ENCODE results near the gene HID1.

The HID1 gene

DNA sequence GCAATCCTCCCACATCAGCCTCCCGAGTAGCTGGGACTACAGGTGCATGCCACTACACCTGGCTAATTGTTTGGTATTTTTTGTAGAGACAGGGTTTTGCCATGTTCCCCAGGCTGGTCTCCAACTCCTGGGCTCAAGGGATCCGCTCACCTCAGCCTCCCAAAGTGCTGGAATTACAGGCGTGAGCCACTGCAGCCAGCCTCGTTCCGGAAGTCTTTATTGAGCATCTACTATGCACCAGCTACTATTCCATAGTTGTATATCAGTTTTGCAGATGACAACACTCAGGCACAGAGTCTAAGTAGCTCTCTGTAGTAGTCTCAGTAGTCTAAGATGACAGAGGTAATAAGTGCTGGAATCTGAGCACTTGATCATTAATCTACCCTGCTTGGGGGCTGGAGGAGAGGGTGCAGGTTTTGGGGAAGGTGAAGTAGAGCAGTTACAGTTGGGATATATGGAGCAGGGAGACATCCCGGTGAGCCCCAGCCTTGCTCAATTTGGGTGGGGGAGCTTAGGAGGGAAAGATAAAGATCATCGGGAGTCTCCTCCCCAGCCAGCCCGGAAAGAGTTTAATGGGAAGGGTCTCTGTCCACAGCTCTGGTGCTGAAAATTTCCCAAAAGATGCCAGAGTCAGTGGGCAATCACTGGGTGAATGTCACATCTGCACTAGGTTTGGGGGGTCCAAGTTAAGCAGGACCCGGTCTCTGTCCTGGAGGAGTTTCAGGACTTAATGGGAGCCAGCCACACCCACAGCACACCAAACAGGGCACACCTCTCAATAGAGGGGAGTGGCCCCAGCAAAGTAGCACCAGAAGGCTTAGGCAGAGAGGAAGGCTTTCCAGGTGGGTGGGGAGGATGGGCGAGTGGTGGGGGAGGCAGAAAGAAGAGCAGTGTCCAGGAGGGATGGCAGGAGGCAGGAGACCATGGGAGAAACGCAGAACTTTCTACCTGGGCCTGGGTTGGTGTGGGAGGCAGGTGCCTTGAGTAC, 35.2 kb downstream of the HID1 start:
- Histone ChIP-seq H3K4me1 (ENCODE audit: low read length) (no peaks in the 10 kb centered on the region), H3K9me3 (replicated peaks; ENCODE audit: insufficient read depth, low read length) (no peaks in the 10 kb centered on the region), H3F3A (ENCODE audit: insufficient read depth, low read length) (no peaks in the 10 kb centered on the region), H4K20me1 (ENCODE audit: insufficient read depth, low read length) (no peaks in the 10 kb centered on the region), H2AFZ (ENCODE audit: low read length) (no peak overlapping the region), H3K79me2 (ENCODE audit: low read length) (no peaks in the 10 kb centered on the region), H3K9me2 (replicated peaks; ENCODE audit: insufficient read depth, low read length) (no peaks in the 10 kb centered on the region), H3K27me3 (replicated peaks; ENCODE audit: insufficient read depth, low read length) (peaks cover 91% of the 10 kb centered on the region), H3K4me2 (ENCODE audit: low read depth, low read length) (no peak overlapping the region), H3K36me3 (replicated peaks; ENCODE audit: insufficient read depth, low read length) (no peaks in the 10 kb centered on the region), H3K4me3 (ENCODE audit: low read length) (no peak overlapping the region), H3K9ac (ENCODE audit: low read length) (no peak overlapping the region), H3K27ac (ENCODE audit: low read length) (no peak overlapping the region)
- TF ChIP-seq EZH2 (optimal IDR thresholded peaks at IDR 0.05; ENCODE audit: low read depth, low read length): no peak
- no peak for DNase-seq

DNA sequence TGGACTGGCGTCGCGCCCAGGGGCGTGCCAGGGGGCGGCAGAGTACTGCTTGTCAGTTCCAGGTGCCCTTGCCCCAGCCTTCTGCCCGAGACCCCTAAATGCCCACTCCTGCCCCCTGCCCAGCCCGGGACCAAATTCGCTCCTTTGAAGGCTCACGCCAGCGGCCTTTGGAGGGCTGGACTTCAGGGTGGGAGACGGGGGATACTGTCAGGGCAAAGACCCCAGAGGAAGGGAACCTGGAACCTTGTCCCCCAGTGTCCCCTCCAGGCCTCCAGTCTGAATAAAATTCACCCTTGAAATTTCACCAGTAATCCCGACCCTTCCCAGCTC, 36.1 kb downstream of the HID1 start:
- H3K36me3 ChIP-seq (replicated peaks; ENCODE audit: insufficient read depth, low read length): no peaks in the 10 kb centered on the region
- DNase-seq: no peak
- no peaks in the 10 kb centered on the region for H3K79me2 ChIP-seq (ENCODE audit: low read length)
- no peaks in the 10 kb centered on the region for H3K4me1 ChIP-seq (ENCODE audit: low read length)
- no peaks in the 10 kb centered on the region for H3K9me2 ChIP-seq (replicated peaks; ENCODE audit: insufficient read depth, low read length)
- H3K9me3 ChIP-seq (replicated peaks; ENCODE audit: insufficient read depth, low read length): no peaks in the 10 kb centered on the region
- TF ChIP-seq EZH2phosphoT487 (IDR thresholded peaks at IDR 0.05; ENCODE audit: low read length): no peak
- TF ChIP-seq CTCF (IDR thresholded peaks at IDR 0.05; ENCODE audit: low read length): no peak
- TF ChIP-seq EZH2 (optimal IDR thresholded peaks at IDR 0.05; ENCODE audit: low read depth, low read length): no peak
- no peak overlapping the region for H2AFZ ChIP-seq (ENCODE audit: low read length)
- no peak overlapping the region for H3K27ac ChIP-seq (ENCODE audit: low read length)
- no peaks in the 10 kb centered on the region for H4K20me1 ChIP-seq (ENCODE audit: insufficient read depth, low read length)
- H3K4me3 ChIP-seq (ENCODE audit: low read length): no peak overlapping the region
- H3K9ac ChIP-seq (ENCODE audit: low read length): no peak overlapping the region
- no peaks in the 10 kb centered on the region for H3F3A ChIP-seq (ENCODE audit: insufficient read depth, low read length)
- H3K27me3 ChIP-seq (replicated peaks; ENCODE audit: insufficient read depth, low read length): peaks cover 91% of the 10 kb centered on the region
- no peak overlapping the region for H3K4me2 ChIP-seq (ENCODE audit: low read depth, low read length)

DNA sequence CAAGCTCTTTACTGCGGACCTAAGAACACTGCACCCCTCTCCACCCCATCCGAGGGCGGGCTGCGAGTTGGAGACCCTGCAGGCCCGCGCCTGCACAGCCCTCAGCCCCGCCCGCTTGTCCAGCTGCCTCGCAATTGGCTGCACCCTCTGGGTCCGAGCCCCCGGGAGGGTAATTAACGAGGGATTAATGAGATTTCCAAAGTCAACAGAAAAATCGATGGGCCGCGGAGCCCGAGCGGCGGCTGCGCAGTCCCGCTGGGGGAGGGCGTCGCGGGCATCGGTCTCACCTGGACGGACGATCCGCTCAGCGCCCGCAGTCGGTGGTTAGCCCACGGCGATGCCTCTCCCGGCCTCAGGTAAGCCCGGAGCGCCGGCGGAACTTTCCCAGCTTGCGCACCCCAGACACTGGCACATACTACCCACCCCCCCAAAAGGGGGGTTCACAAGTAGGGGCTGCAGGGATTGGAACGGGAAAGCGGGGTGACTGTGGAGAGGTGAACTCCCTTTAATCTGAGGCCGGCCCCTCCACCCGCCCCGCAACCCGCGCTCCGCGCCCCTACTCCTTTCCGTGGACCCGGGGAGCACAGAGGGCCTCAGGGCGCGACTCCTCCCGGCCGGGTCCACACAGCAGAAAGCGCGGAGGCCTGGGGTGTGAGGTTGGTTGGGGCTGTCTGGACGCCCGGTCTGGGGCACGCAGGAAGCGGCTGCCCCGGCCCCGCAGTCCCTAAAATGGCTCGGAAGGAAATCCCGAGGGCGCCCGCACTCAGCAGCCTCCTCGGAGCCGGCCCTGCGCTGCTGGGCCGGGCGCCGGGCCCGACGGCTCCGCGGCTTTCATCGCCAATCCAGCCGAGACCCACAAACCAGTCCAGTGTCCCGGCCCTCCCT, 36.7 kb downstream of the HID1 start, which contains the start of gene OTOP3:
Gene OTOP3 (plus strand): TSS at position 314 of the 885 bp plus-strand sequence. CDS start 24 bp downstream, at position 338.
- no peaks in the 10 kb centered on the region for H3K9me3 ChIP-seq (replicated peaks; ENCODE audit: insufficient read depth, low read length)
- no peaks in the 10 kb centered on the region for H3K9me2 ChIP-seq (replicated peaks; ENCODE audit: insufficient read depth, low read length)
- TF ChIP-seq CTCF (IDR thresholded peaks at IDR 0.05; ENCODE audit: low read length) (no peak), EZH2phosphoT487 (IDR thresholded peaks at IDR 0.05; ENCODE audit: low read length) (no peak), EZH2 (optimal IDR thresholded peaks at IDR 0.05; ENCODE audit: low read depth, low read length) (peak; percentile 60)
- H3K9ac ChIP-seq (ENCODE audit: low read length): no peak within 1 kb of the TSS
- no peaks in the 10 kb centered on the region for H3F3A ChIP-seq (ENCODE audit: insufficient read depth, low read length)
- no peak within 1 kb of the TSS for H3K4me3 ChIP-seq (ENCODE audit: low read length)
- H4K20me1 ChIP-seq (ENCODE audit: insufficient read depth, low read length): no peaks in the 10 kb centered on the region
- H3K27me3 ChIP-seq (replicated peaks; ENCODE audit: insufficient read depth, low read length): peaks cover 91% of the 10 kb centered on the region
- no peak within 1 kb of the TSS for H2AFZ ChIP-seq (ENCODE audit: low read length)
- H3K79me2 ChIP-seq (ENCODE audit: low read length): no peaks in the 10 kb centered on the region
- no peaks in the 10 kb centered on the region for H3K4me1 ChIP-seq (ENCODE audit: low read length)
- no peak within 1 kb of the TSS for H3K27ac ChIP-seq (ENCODE audit: low read length)
- H3K36me3 ChIP-seq (replicated peaks; ENCODE audit: insufficient read depth, low read length): no peaks in the 10 kb centered on the region
- no peak for DNase-seq
- no peak within 1 kb of the TSS for H3K4me2 ChIP-seq (ENCODE audit: low read depth, low read length)
